Measurements from ENCODE around the gene SERPINF2.
A peak's percentile ranks its signal among the peaks of the same experiment; 100 is the strongest.

Gene SERPINF2

DNA sequence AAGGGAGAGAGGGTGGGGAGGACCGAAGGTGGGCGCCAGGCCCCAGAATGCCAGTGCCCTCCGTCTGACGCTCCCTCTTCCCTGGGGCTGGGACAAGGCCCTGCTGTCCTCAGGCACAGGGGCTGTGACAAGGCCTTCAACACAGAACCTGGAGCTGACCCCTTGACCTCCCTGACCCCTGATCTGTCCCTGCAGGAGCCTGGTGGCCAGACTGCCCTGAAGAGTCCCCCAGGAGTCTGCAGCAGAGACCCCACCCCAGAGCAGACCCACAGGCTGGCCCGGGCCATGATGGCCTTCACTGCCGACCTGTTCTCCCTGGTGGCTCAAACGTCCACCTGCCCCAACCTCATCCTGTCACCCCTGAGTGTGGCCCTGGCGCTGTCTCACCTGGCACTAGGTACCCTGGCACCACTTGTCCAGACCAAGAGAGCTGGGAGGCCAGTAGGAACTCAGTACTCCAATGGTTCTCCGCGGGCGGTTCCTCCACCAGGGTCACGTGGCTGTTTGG is 2.9 kb downstream of the SERPINF2 start:
- no peaks in the 10 kb centered on the region for H3K36me3 Mint-ChIP-seq (ENCODE audit: low read depth)
- H3K27ac Mint-ChIP-seq, result no peak overlapping the region
- peaks cover 15% of the 10 kb centered on the region for H3K9me3 Mint-ChIP-seq
- TF ChIP-seq CTCF (IDR thresholded peaks at IDR 0.05), result no peak
- DNase-seq, result no peak
- peaks cover 19% of the 10 kb centered on the region for H3K4me1 Mint-ChIP-seq
- H3K4me3 Mint-ChIP-seq, result no peak overlapping the region
- peaks cover 7% of the 10 kb centered on the region for H3K27me3 Mint-ChIP-seq (ENCODE audit: low read depth, poor library complexity)

DNA sequence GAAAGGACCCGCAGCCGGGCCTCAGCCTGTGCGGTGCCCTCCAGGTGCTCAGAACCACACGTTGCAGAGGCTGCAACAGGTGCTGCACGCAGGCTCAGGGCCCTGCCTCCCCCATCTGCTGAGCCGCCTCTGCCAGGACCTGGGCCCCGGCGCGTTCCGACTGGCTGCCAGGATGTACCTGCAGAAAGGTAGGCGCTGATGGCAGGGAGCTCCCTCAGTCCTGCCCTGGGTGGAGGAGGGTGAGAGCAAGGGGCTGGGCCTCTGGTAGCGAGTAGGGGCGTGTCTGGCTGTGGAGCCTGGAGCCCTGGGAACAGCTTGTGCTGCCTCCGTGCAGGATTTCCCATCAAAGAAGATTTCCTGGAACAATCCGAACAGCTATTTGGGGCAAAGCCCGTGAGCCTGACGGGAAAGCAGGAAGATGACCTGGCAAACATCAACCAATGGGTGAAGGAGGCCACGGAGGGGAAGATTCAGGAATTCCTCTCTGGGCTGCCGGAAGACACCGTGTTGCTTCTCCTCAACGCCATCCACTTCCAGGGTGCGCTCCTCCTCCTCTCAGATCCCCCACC is 4.4 kb downstream of the SERPINF2 start:
- peaks cover 23% of the 10 kb centered on the region for H3K4me1 Mint-ChIP-seq
- no peak for DNase-seq
- H3K36me3 Mint-ChIP-seq (ENCODE audit: low read depth), result no peaks in the 10 kb centered on the region
- TF ChIP-seq CTCF (IDR thresholded peaks at IDR 0.05), result no peak
- peaks cover 6% of the 10 kb centered on the region for H3K9me3 Mint-ChIP-seq
- H3K4me3 Mint-ChIP-seq, result no peak overlapping the region
- peaks cover 7% of the 10 kb centered on the region for H3K27me3 Mint-ChIP-seq (ENCODE audit: low read depth, poor library complexity)
- H3K27ac Mint-ChIP-seq, result no peak overlapping the region

DNA sequence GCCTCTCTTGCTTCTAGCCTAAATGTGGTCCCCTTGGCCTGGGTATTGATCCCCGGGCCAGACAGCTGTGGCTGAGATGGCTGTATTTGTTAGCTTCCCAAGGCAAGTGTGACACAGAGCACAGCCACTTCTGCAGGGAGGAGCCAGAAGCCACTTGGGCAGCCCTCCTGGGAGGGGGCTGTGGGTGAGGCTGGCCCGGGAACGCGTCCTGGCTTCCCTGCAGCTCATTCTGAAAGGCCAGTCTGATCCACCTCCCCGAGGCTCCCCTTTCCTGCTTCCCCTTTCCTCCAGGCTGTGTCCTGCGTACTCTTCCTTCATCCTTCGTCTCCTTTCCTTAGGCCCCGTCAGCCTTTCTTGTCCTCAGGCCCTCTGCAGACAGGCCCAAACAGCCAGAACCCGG is 8.0 kb downstream of the SERPINF2 start:
- DNase-seq, result no peak
- Mint-ChIP-seq H3K9me3 (no peaks in the 10 kb centered on the region), H3K27ac (no peak overlapping the region), H3K27me3 (ENCODE audit: low read depth, poor library complexity) (peaks cover 11% of the 10 kb centered on the region), H3K4me3 (no peak overlapping the region), H3K4me1 (peaks cover 39% of the 10 kb centered on the region), H3K36me3 (ENCODE audit: low read depth) (no peaks in the 10 kb centered on the region)
- no peak for TF ChIP-seq CTCF (IDR thresholded peaks at IDR 0.05)

DNA sequence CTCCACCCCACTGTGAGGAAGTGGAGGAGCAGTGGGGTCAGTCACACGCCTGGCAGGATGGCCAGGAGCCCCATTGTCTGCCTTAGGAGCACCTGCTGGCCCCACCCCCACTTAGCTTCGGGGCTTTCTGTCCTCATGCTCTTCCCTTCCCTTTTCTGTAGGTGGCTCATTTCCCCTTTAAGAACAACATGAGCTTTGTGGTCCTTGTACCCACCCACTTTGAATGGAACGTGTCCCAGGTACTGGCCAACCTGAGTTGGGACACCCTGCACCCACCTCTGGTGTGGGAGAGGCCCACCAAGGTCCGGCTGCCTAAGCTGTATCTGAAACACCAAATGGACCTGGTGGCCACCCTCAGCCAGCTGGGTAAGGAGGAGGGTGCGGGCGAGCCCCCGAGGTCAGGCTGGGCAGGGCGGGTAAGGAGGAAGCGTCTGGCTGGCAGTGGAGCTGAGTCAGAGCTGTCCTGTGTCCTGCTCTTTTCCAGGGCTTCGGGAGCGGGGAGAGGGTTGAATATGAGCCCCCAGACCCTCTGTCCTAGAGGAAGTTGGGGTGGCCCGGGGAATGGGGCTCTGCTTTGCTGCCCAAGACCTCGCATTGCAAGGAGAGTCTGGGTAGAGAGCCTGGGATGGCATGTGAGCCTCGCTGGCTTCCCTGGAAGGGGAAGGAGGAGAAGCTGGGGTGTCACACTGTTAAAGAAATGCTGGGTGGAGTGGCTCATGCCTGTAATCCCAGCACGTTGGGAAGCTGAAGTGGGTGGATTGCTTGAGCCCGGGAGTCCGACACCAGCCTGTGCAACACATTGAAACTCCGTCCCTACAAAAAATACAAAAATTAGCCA is 10.0 kb downstream of the SERPINF2 start:
- Mint-ChIP-seq H3K4me3 (no peak overlapping the region), H3K27me3 (ENCODE audit: low read depth, poor library complexity) (peaks cover 14% of the 10 kb centered on the region), H3K4me1 (peaks cover 48% of the 10 kb centered on the region), H3K9me3 (no peaks in the 10 kb centered on the region), H3K27ac (peak overlapping the region; percentile 36), H3K36me3 (ENCODE audit: low read depth) (no peaks in the 10 kb centered on the region)
- no peak for TF ChIP-seq CTCF (IDR thresholded peaks at IDR 0.05)
- DNase-seq, result no peak

- Mint-ChIP-seq H3K36me3 (ENCODE audit: low read depth) (no peaks in the 10 kb centered on the region), H3K27me3 (ENCODE audit: low read depth, poor library complexity) (peaks cover 17% of the 10 kb centered on the region), H3K4me3 (no peak overlapping the region), H3K4me1 (peaks cover 49% of the 10 kb centered on the region), H3K27ac (no peak overlapping the region), H3K9me3 (no peaks in the 10 kb centered on the region)
- TF ChIP-seq CTCF (IDR thresholded peaks at IDR 0.05), result no peak
- DNase-seq, result no peak
Measured at GRCh38 chr17:1753767-1754429, 11.2 kb downstream of the SERPINF2 start.

All from nephron progenitor cell (in vitro differentiated cells).